Measurements from ENCODE around the gene GABARAP. TPM values are rescaled to one million over a fixed set of nuclear protein-coding genes. Genes with fewer than 3 reads are reported as not detected.
A peak's percentile ranks its signal among the peaks of the same experiment; 100 is the strongest.

Gene GABARAP
- total RNA-seq (ENCODE audit: unreplicated experiment), result 418 TPM
- long read RNA-seq, transcript GABARAP-201 (4 exons, 1,634 nt), result major isoform, 160 of 166 reads
- long read RNA-seq, partial matches to known transcripts, result 0 of 166 reads
- long read RNA-seq, other reads (novel, unspliced or antisense), result 5 of 166 reads

DNA sequence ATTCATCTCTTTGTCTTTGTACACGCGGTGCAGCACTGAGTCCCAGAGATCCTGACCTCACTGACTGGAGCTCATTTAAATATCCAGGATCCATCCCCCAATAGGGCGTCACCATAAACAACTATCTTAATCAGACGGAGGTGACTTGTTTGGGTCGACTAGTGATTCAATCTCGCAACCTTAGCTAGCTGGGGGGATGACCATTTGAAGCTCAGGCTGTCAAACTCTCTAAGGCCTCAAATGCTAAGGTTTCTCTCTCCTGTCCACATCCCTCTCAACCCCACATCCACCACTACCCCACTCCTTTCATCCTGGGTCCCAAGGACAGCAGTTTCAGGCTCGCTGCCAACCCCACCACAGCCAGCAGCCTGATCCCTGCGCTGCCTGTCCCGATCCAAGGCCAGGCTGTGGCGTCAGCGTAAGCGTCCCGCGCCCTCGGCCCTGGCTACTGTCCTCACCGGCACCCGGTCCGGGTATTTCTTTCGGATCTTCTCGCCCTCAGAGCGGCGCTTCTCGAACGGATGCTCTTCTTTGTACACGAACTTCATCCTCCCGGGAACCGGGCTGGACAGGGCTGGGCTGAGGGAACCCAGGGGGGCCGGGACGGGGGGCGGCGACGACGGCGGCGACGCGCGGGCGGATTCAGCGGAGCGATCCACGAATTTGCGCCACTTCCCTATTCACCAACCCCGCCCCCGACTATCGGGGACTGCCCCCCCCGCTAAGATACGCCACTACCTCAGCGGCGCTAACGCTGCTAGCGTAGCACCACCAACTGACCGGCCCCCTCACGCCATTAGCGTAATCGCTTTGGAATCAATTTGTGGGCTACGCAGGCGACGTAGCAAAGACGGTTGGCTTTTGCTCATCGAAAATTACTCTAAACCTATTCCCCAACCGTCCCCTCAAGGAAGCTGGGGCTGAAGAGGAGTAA lies at the start of gene GABARAP:
Gene GABARAP (minus strand): TSS at position 667 of the 934 bp plus-strand sequence. CDS start 119 bp downstream, at position 548.
- DNase-seq (ENCODE audit: low spot score), result peak; percentile 92
- H3K36me3 Mint-ChIP-seq (ENCODE audit: low read depth, unreplicated experiment), result peaks cover 48% of the 10 kb centered on the region
- peaks cover 37% of the 10 kb centered on the region for H3K4me1 Mint-ChIP-seq (ENCODE audit: unreplicated experiment)
- H3K4me3 Mint-ChIP-seq (ENCODE audit: unreplicated experiment), result peak within 1 kb of the TSS; percentile 98
- H3K27ac Mint-ChIP-seq (ENCODE audit: unreplicated experiment), result peak within 1 kb of the TSS; percentile 100
- no peaks in the 10 kb centered on the region for H3K9me3 Mint-ChIP-seq (ENCODE audit: unreplicated experiment)
- peaks cover 30% of the 10 kb centered on the region for H3K27me3 Mint-ChIP-seq (ENCODE audit: unreplicated experiment)
- TF ChIP-seq, protein P1, sequence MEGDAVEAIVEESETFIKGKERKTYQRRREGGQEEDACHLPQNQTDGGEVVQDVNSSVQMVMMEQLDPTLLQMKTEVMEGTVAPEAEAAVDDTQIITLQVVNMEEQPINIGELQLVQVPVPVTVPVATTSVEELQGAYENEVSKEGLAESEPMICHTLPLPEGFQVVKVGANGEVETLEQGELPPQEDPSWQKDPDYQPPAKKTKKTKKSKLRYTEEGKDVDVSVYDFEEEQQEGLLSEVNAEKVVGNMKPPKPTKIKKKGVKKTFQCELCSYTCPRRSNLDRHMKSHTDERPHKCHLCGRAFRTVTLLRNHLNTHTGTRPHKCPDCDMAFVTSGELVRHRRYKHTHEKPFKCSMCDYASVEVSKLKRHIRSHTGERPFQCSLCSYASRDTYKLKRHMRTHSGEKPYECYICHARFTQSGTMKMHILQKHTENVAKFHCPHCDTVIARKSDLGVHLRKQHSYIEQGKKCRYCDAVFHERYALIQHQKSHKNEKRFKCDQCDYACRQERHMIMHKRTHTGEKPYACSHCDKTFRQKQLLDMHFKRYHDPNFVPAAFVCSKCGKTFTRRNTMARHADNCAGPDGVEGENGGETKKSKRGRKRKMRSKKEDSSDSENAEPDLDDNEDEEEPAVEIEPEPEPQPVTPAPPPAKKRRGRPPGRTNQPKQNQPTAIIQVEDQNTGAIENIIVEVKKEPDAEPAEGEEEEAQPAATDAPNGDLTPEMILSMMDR (IDR thresholded peaks at IDR 0.05; ENCODE audit: unreplicated experiment), result no peak

- peaks cover 11% of the 10 kb centered on the region for H3K4me1 Mint-ChIP-seq (ENCODE audit: unreplicated experiment)
- peaks cover 12% of the 10 kb centered on the region for H3K27me3 Mint-ChIP-seq (ENCODE audit: unreplicated experiment)
- no peak overlapping the region for H3K4me3 Mint-ChIP-seq (ENCODE audit: unreplicated experiment)
- TF ChIP-seq, protein P1 (IDR thresholded peaks at IDR 0.05; ENCODE audit: unreplicated experiment), result no peak
- DNase-seq (ENCODE audit: low spot score), result no peak
- H3K27ac Mint-ChIP-seq (ENCODE audit: unreplicated experiment), result no peak overlapping the region
- no peaks in the 10 kb centered on the region for H3K9me3 Mint-ChIP-seq (ENCODE audit: unreplicated experiment)
- no peaks in the 10 kb centered on the region for H3K36me3 Mint-ChIP-seq (ENCODE audit: low read depth, unreplicated experiment)
These were observed 48.4 kb upstream of the GABARAP start for GRCh38 chr17:7290685-7291084.

- no peak for DNase-seq (ENCODE audit: low spot score)
- no peak overlapping the region for H3K4me3 Mint-ChIP-seq (ENCODE audit: unreplicated experiment)
- H3K4me1 Mint-ChIP-seq (ENCODE audit: unreplicated experiment), result peaks cover 8% of the 10 kb centered on the region
- H3K9me3 Mint-ChIP-seq (ENCODE audit: unreplicated experiment), result no peaks in the 10 kb centered on the region
- TF ChIP-seq, protein P1 (IDR thresholded peaks at IDR 0.05; ENCODE audit: unreplicated experiment), result no peak
- H3K27me3 Mint-ChIP-seq (ENCODE audit: unreplicated experiment), result peaks cover 9% of the 10 kb centered on the region
- no peaks in the 10 kb centered on the region for H3K36me3 Mint-ChIP-seq (ENCODE audit: low read depth, unreplicated experiment)
- no peak overlapping the region for H3K27ac Mint-ChIP-seq (ENCODE audit: unreplicated experiment)
These were observed 47.9 kb upstream of the GABARAP start for GRCh38 chr17:7290166-7290565.

DNA sequence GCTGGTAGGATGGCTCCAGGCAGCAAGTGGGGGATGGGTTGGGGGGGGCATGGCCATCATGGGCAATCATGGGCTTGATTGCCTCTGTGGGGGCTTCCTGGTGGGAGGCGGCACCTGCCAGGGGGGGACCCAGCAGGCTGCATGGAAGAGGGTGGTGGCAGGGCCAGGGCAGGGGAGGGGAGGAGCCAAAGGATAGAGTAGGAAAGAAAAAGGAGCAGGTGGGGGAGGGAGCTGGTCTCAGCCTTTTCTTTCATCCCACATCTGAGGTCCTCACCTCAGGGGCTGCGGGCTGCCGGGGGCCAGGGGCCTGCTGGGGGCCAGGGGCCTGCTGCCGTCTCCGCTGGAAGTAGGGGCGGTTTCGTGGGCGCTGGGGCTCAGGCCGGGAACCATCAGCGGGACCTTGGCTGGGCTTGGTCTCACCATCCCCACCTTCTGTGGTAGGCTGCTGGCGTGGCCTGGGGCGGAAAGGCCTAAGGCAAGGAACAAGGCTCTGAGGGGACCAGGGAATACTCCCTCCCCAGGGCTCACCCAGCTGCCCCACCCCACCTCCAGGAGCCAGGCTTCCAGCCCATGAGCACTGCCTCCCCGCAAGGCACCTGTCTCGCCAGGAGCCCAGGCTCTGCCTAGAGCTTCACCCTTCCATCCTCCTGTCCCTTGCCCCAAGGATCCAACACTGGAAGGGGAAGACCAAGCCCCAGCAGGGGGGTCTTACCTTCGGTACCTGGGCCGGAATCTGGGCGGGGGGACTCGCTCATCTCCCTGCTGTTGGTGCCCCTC lies 47.2 kb upstream of the GABARAP start:
- TF ChIP-seq, protein P1 (IDR thresholded peaks at IDR 0.05; ENCODE audit: unreplicated experiment), result no peak
- H3K4me3 Mint-ChIP-seq (ENCODE audit: unreplicated experiment), result no peak overlapping the region
- DNase-seq (ENCODE audit: low spot score), result no peak

More for the DNA sequence above, 47.2 kb upstream of the GABARAP start:
- no peaks in the 10 kb centered on the region for H3K9me3 Mint-ChIP-seq (ENCODE audit: unreplicated experiment)
- H3K27me3 Mint-ChIP-seq (ENCODE audit: unreplicated experiment), result peaks cover 11% of the 10 kb centered on the region
- no peaks in the 10 kb centered on the region for H3K36me3 Mint-ChIP-seq (ENCODE audit: low read depth, unreplicated experiment)
- peaks cover 8% of the 10 kb centered on the region for H3K4me1 Mint-ChIP-seq (ENCODE audit: unreplicated experiment)
- no peak overlapping the region for H3K27ac Mint-ChIP-seq (ENCODE audit: unreplicated experiment)

Measured in endothelial cell (in vitro differentiated cells).